Ureter (tissue), 1 donor: Measurements from ENCODE around the gene HUWE1. TPM values are rescaled to one million over a fixed set of nuclear protein-coding genes. Genes with fewer than 3 reads are reported as not detected.
"Not testable (repeated sequence)": the region's sequence is repeated elsewhere in the genome, so short reads cannot be mapped to it uniquely, and the experiment has no call there.

ENCODE experiments used
- DNase-seq: peaks from one replicate; pipeline ENCODE4 v3.0.0-alpha.2; 2020; ENCODE audit warnings: low spot score
- total RNA-seq: library from RNA; stranded (reverse); gene quantifications from one replicate; pipeline ENCODE4 v1.2.4, GENCODE V29; 2023
- donor health status: DM: yes; HTN: yes; CAD: no.

HUWE1 gene
- total RNA-seq, 1 donor from 2014 or later: 331 TPM

DNA sequence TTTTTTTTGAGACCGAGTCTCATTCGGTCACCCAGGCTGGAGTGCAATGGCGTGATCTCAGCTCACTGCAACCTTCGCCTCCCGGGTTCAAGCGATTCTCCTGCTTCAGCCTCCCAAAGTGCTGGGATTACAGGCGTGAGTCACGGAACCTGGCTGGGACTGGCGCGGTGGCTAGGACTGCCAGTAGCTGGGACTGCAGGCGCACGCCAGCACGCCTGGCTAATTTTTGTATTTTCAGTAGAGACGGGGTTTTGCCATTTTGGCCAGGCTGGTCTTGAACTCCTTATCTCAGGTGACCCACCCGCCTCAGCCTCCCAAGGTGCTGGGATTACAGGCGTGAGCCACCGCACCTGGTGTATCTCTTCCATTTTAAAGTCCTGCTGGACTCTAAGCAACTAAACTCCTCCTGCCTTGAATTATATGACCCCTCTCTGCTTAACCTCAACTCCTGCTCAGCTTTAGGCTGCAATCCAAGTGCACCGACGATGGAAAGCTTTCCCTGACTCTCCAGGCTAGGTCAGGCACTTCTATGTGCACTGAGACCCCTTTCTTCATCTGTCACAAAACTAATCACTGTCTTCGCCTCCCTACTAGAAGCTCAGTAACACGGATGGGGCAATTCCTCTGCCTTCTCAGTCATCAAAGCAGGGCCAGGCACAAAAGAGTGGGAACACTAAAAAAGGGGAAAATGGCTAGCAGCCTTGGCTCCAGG is 155.1 kb downstream of the HUWE1 start:
- not testable (repeated sequence) for DNase-seq

DNA sequence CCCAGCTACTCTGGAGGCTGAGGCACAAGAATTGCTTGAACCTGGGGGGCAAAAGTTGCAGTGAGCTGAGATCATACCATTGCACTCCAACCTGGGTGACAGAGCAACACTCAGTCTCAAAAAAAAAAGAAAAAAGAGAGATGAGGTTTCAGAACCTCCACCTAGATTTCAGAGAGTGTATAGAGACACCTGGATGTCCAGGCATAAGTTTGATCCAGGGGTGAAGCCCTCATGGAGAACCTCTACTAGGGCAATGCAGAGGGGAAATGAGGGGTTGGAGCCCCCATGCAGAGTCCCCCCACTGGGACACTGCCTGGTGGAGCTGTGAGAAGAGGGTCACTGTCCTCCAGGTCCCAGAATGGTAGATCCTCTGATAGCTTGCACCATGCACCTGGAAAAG is 159.5 kb downstream of the HUWE1 start:
- DNase-seq: no peak

GRCh38 chrX:53511322-53511721 is 175.2 kb downstream of the HUWE1 start:
- no peak for DNase-seq

DNA sequence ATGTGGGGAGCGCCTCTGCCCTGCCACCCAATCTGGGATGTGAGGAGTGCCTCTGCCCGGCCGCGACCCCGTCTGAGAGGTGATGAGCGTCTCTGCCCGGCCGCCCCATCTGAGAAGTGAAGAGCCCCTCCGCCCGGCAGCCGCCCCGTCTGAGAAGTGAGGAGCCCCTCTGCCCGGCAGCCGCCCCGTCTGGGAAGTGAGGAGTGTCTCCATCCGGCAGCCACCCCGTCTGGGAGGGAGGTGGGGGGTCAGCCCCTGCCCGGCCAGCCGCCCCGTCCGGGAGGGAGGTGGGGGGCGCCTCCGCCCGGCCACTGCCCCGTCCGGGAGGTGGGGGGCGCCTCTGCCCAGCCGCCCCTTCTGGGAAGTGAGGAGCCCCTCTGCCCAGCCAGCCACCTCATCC is 182.5 kb downstream of the HUWE1 start:
- not testable (repeated sequence) for DNase-seq

GRCh38 chrX:53494436-53494835 is 192.1 kb downstream of the HUWE1 start:
- DNase-seq: no peak

GRCh38 chrX:53486285-53486684 is 200.2 kb downstream of the HUWE1 start:
- no peak for DNase-seq

- no peak for DNase-seq
These were observed 202.6 kb downstream of the HUWE1 start for GRCh38 chrX:53483838-53484405.

GRCh38 chrX:53483416-53483815 is 203.1 kb downstream of the HUWE1 start:
- no peak for DNase-seq
